CD4-positive, CD25-positive, alpha-beta regulatory T cell (primary cell): Measurements from ENCODE around the gene SERINC4. TPM values are rescaled to one million over a fixed set of nuclear protein-coding genes. Genes with fewer than 3 reads are reported as not detected.

Source experiments
- ATAC-seq, 2 donors: fragments of 150-1000 bp; cut with Tn5 transposase; one replicate each; pipeline ENCODE4 v1.10.0; 2021; ENCODE audit warnings: low read depth in 2 of 2, moderate number of reproducible peaks in 2 of 2, moderate library complexity in 1 of 2
- DNase-seq, 3 donors: peaks; one replicate each; pipeline versions ENCODE4 v3.0.0 to v3.0.0-alpha.2; 2012 to 2022; ENCODE audit warnings: mixed read lengths in 1 of 3
- H3K27ac ChIP-seq: one replicate; pipeline ENCODE4 v1.7.0; 2013; ENCODE audit warnings: mild to moderate bottlenecking, low read length; ENCODE audit not compliant: insufficient read depth, poor library complexity, severe bottlenecking
- H3K27me3 ChIP-seq: one replicate; pipeline ENCODE4 v1.7.0; 2013; ENCODE audit warnings: low read length; ENCODE audit not compliant: control insufficient read depth, insufficient read depth
- H3K36me3 ChIP-seq: one replicate; pipeline ENCODE4 v1.7.0; 2013; ENCODE audit warnings: mild to moderate bottlenecking, low read length, moderate library complexity; ENCODE audit not compliant: control insufficient read depth, insufficient read depth
- H3K4me1 ChIP-seq: 2 replicates; pipeline ENCODE4 v1.7.0; 2013; ENCODE audit warnings: mild to moderate bottlenecking, low read length; ENCODE audit not compliant: insufficient read depth, control insufficient read depth, poor library complexity, severe bottlenecking
- H3K4me3 ChIP-seq: one replicate; pipeline ENCODE4 v1.7.0; 2013; ENCODE audit warnings: low read depth, mild to moderate bottlenecking, low read length, moderate library complexity
- H3K9me3 ChIP-seq, 2 experiments: 1 replicate in 1 of 2; 2 replicates in 1 of 2; pipeline ENCODE4 v1.7.0; 2013; ENCODE audit warnings: low read length in 2 of 2, mild to moderate bottlenecking in 1 of 2, moderate library complexity in 1 of 2; ENCODE audit not compliant: control insufficient read depth in 2 of 2
- H3K27ac Mint-ChIP-seq, 3 donors: one replicate each; pipeline ENCODE4 v1.8.0; 2020 to 2022; ENCODE audit warnings: mild to moderate bottlenecking in 3 of 3, mixed read lengths in 3 of 3, moderate library complexity in 2 of 3
- H3K27me3 Mint-ChIP-seq: one replicate; pipeline ENCODE4 v1.8.0; 2022; ENCODE audit warnings: mild to moderate bottlenecking, mixed read lengths
- H3K36me3 Mint-ChIP-seq: one replicate; pipeline ENCODE4 v1.8.0; 2020; ENCODE audit warnings: mixed read lengths
- H3K4me1 Mint-ChIP-seq, 4 donors: one replicate each; pipeline ENCODE4 v1.8.0; 2020 to 2022; ENCODE audit warnings: mixed read lengths in 4 of 4, mild to moderate bottlenecking in 1 of 4
- H3K4me3 Mint-ChIP-seq, 4 donors: one replicate each; pipeline ENCODE4 v1.8.0; 2020 to 2022; ENCODE audit warnings: mild to moderate bottlenecking in 4 of 4, mixed read lengths in 4 of 4, moderate library complexity in 3 of 4
- H3K9me3 Mint-ChIP-seq, 7 donors: one replicate each; pipeline ENCODE4 v1.8.0; 2020 to 2022; ENCODE audit warnings: mixed read lengths in 7 of 7, mild to moderate bottlenecking in 3 of 7, moderate library complexity in 2 of 7
- polyA plus RNA-seq, 4 donors: library from polyadenylated mRNA; unstranded; fragments of 300-500 nt; fragmentation: Illumina TruSeq; gene quantifications; one replicate each; pipeline ENCODE4 v1.2.3, GENCODE V29; 2021
- total RNA-seq: library from RNA; stranded (reverse); gene quantifications from one replicate; pipeline ENCODE4 v1.2.3, GENCODE V29; 2022

Gene SERINC4
- total and polyA plus RNA-seq, 5 donors from 2014 or later, result 1.2 to 2.8 (median 2.3) TPM; not detected in 1

DNA sequence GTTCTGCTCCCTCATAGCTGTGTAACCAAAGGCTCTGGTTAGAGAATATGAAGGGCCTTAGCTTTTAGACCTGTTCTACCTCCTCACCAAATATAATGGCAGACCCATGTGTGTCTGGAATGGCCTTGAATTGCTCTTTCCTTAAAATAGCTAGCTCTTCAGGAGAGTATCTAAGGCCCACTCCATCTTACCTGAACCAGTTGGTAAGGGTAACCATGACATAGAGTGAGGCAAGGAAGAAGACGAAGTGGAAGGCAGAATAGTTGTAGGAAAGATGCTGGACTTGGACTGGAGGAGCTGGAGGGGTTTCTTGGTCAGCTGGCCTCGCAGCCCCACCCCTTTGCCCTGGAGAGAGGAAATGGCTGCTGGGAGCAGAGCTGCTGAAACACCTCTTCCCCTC lies 4.8 kb downstream of the SERINC4 start:
- Mint-ChIP-seq H3K27me3 (no peaks in the 10 kb centered on the region), H3K4me3 (peak overlapping the region in 3 of 4 donors; percentile 46 to 100 (median 96)), H3K27ac (peak overlapping the region; percentile 58 to 63 (median 63)), H3K36me3 (peaks cover 29% of the 10 kb centered on the region), H3K9me3 (peaks cover 0 to 1% (median 0%) of the 10 kb centered on the region in 7 donors), H3K4me1 (peaks cover 1 to 80% (median 44%) of the 10 kb centered on the region in 4 donors)
- H3K4me3 ChIP-seq, result no peak overlapping the region
- ATAC-seq, result no peak
- H3K36me3 ChIP-seq, result peaks cover 53% of the 10 kb centered on the region
- H3K27me3 ChIP-seq, result no peaks in the 10 kb centered on the region
- peak overlapping the region; percentile 63 for H3K27ac ChIP-seq
- H3K9me3 ChIP-seq, result no peaks in the 10 kb centered on the region
- H3K4me1 ChIP-seq, result peaks cover 45% of the 10 kb centered on the region
- DNase-seq, result no peak

DNA sequence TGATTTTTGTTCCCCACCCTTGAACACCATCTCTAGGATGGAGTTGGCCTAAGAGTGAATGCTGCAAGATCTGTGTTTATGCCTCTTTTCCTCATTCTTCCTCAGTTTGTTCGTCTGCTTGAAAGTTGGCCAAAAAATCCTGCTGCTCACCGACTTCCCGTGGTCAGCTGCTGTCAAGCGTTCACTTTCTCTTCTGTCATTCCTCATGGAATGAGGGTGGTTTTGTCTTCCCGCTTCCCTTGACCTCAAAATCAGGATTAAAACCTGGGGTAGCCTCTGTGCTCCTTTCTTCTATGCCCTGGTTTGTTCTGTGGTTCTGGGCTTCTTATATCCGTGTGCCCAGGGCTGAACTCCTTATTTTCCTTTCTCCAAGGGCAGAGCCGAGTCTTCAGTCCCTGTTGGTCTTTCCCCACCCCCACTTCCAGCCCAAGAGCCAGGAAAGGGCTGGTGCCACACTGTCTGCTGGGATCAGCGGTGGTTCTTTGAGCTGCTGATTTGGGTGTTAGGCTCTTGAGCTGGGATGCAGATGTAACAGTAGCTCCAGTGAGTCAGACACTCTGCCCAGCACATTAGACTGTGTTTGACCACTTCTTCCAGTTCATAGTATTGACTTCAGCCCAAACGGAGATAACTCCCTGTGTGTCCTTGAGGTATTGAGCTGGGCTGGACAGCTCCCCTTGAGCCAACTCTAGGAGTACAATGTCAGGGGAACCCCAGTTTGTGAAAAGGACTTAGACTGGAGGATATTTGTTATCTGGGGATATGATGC lies 5.6 kb downstream of the SERINC4 start:
- Histone ChIP-seq H3K27ac (peak overlapping the region; percentile 63), H3K27me3 (no peaks in the 10 kb centered on the region)

DNA sequence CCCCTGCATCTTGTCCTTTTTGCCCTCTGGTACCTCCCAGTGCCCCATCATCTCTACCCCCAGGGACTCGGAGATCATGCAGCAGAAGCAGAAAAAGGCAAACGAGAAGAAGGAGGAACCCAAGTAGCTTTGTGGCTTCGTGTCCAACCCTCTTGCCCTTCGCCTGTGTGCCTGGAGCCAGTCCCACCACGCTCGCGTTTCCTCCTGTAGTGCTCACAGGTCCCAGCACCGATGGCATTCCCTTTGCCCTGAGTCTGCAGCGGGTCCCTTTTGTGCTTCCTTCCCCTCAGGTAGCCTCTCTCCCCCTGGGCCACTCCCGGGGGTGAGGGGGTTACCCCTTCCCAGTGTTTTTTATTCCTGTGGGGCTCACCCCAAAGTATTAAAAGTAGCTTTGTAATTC lies 6.4 kb downstream of the SERINC4 start:
- H3K27me3 Mint-ChIP-seq, result no peaks in the 10 kb centered on the region
- H3K4me3 ChIP-seq, result peak overlapping the region; percentile 86
- DNase-seq, result no peak
- peak overlapping the region; percentile 96 to 100 (median 97) for H3K4me3 Mint-ChIP-seq
- peak overlapping the region; percentile 96 for H3K27ac ChIP-seq
- H3K9me3 Mint-ChIP-seq, result peaks cover 0 to 1% (median 0%) of the 10 kb centered on the region in 7 donors
- peaks cover 28% of the 10 kb centered on the region for H3K36me3 Mint-ChIP-seq
- no peaks in the 10 kb centered on the region for H3K9me3 ChIP-seq
- ATAC-seq, result no peak
- H3K4me1 ChIP-seq, result peaks cover 37% of the 10 kb centered on the region
- H3K27me3 ChIP-seq, result no peaks in the 10 kb centered on the region
- H3K4me1 Mint-ChIP-seq, result peaks cover 0 to 67% (median 41%) of the 10 kb centered on the region in 4 donors
- peaks cover 42% of the 10 kb centered on the region for H3K36me3 ChIP-seq
- H3K27ac Mint-ChIP-seq, result peak overlapping the region; percentile 96 to 99 (median 98)

More for the DNA sequence above, 5.6 kb downstream of the SERINC4 start:
- DNase-seq (no peak), ATAC-seq (no peak)
- Histone ChIP-seq H3K4me1 (peaks cover 37% of the 10 kb centered on the region), H3K9me3 (no peaks in the 10 kb centered on the region), H3K4me3 (peak overlapping the region; percentile 0), H3K36me3 (peaks cover 49% of the 10 kb centered on the region)
- H3K27me3 Mint-ChIP-seq, result no peaks in the 10 kb centered on the region
- H3K27ac Mint-ChIP-seq, result peak overlapping the region; percentile 96 to 99 (median 98)
- peaks cover 0 to 1% (median 0%) of the 10 kb centered on the region in 7 donors for H3K9me3 Mint-ChIP-seq
- H3K36me3 Mint-ChIP-seq, result peaks cover 28% of the 10 kb centered on the region
- peak overlapping the region; percentile 96 to 100 (median 97) for H3K4me3 Mint-ChIP-seq
- peaks cover 0 to 73% (median 40%) of the 10 kb centered on the region in 4 donors for H3K4me1 Mint-ChIP-seq

DNA sequence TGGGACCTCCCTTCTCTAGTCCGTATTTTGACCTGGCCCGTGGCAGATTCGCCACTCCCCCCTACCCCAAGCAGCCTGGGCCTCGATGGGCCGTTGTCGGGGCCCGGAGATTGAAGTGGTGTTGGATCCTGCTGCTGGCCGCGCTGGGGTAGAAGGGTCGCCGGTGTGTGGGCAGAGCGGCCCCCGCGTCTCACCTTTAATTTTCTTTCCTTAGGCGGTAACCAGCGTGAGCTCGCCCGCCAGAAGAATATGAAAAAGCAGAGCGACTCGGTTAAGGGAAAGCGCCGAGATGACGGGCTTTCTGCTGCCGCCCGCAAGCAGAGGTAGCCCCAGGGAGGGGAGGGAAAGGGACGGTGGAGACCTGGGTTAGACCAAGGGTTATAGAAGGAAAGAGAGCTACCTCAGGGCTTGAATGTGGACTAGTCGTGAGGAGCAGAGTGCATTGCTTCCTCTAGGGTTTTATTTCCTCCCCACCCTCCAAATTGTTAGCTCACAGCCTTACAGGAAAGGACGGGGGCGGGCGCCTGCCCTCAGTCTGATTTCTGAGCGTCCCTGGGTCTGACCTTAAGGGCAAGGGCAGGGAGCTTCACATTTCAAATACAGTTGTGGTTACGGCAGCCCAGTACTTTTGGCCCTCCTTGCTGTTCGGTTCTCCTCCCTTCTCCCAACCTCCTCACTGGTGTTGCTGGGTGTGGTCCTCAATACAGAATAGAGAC lies 7.1 kb downstream of the SERINC4 start:
- DNase-seq (peak in 2 of 3 donors; percentile 29 to 69), ATAC-seq (no peak)
- Histone ChIP-seq H3K4me1 (peaks cover 37% of the 10 kb centered on the region), H3K4me3 (peak overlapping the region; percentile 86), H3K36me3 (peaks cover 37% of the 10 kb centered on the region), H3K9me3 (no peaks in the 10 kb centered on the region), H3K27ac (peak overlapping the region; percentile 96), H3K27me3 (no peaks in the 10 kb centered on the region)
- H3K4me1 Mint-ChIP-seq, result peaks cover 0 to 60% (median 36%) of the 10 kb centered on the region in 4 donors
- peaks cover 0 to 1% (median 0%) of the 10 kb centered on the region in 7 donors for H3K9me3 Mint-ChIP-seq
- peaks cover 25% of the 10 kb centered on the region for H3K36me3 Mint-ChIP-seq
- no peaks in the 10 kb centered on the region for H3K27me3 Mint-ChIP-seq
- peak overlapping the region; percentile 96 to 100 (median 97) for H3K4me3 Mint-ChIP-seq
- H3K27ac Mint-ChIP-seq, result peak overlapping the region; percentile 76 to 99 (median 98)

DNA sequence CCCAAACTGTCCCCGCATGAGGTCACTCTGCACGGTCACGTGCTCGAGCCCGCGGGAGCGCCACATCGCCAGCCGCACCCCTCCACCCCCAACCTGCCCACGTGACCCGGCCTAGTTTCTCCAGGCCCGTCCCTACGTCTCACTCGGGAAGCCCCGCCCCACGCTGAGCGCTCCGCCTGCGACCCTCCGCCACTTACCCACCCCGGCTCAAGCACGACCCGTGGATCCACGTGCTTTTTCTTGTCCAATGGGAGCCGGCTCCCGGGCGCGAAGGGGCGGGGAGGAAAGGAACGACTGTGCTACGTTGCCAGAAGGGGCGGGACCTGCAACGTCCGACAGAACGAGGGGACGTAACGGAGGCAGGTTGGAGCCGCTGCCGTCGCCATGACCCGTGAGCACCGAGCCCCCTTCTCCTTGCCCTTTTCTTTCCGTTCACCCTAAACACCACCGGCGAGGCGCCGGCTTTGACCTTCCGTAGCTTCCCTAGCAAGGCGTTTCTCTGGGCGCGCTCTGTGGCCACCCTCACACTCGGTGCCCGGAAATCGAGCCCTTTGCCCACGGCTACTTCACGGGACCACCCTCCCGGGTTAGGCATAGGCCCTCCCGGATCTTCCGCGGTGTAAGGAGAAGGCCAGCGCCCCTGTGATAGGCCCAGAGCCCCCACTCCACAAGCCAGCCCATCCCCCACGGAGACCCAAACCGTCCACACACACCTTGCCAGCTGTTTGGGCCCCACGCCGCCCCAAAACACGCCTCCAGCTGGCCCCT lies 7.8 kb downstream of the SERINC4 start, which contains the start of gene SERF2:
Gene SERF2 (plus strand): TSS at position 328 of the 768 bp plus-strand sequence. CDS start 57 bp downstream, at position 385.
- DNase-seq (peak; percentile 97 to 100 (median 100)), ATAC-seq (peak; percentile 96 to 97)
- Histone ChIP-seq H3K4me3 (peak within 1 kb of the TSS; percentile 86), H3K9me3 (no peaks in the 10 kb centered on the region), H3K27me3 (no peaks in the 10 kb centered on the region), H3K27ac (peak within 1 kb of the TSS; percentile 96), H3K36me3 (peaks cover 37% of the 10 kb centered on the region), H3K4me1 (peaks cover 37% of the 10 kb centered on the region)
- Mint-ChIP-seq H3K36me3 (peaks cover 25% of the 10 kb centered on the region), H3K9me3 (peaks cover 0 to 1% (median 0%) of the 10 kb centered on the region in 7 donors), H3K27me3 (no peaks in the 10 kb centered on the region), H3K27ac (peak within 1 kb of the TSS; percentile 86 to 99 (median 98)), H3K4me1 (peaks cover 0 to 57% (median 36%) of the 10 kb centered on the region in 4 donors), H3K4me3 (peak within 1 kb of the TSS; percentile 96 to 100 (median 97))

DNA sequence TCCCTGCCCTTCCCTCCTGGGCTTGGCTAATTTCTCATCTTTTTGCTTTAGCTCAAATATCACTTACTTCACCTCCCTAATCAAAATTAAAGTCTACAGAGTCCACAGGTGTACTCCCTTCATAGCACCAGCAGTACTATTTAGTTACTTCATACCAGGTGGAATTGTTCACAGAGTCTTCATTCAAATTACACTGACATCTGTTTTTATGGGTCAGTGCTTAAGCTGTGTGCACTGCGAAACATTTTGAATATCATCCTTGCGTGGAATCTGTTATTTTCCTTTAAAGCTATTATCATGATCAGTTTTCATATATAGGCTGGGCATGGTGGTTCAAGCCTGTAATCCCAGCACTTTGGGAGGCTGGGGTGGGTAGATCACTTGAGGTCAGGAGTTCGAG lies 10.6 kb downstream of the SERINC4 start:
- Histone ChIP-seq H3K4me3 (no peak overlapping the region), H3K9me3 (no peaks in the 10 kb centered on the region), H3K36me3 (peaks cover 12% of the 10 kb centered on the region), H3K4me1 (peaks cover 23% of the 10 kb centered on the region), H3K27me3 (no peaks in the 10 kb centered on the region), H3K27ac (no peak overlapping the region)
- ATAC-seq, result no peak
- DNase-seq, result no peak
- no peak overlapping the region for H3K27ac Mint-ChIP-seq
- H3K36me3 Mint-ChIP-seq, result peaks cover 11% of the 10 kb centered on the region
- H3K9me3 Mint-ChIP-seq, result peaks cover 0 to 4% (median 0%) of the 10 kb centered on the region in 7 donors
- peak overlapping the region in 2 of 4 donors; percentile 4 to 61 for H3K4me3 Mint-ChIP-seq
- no peaks in the 10 kb centered on the region for H3K27me3 Mint-ChIP-seq
- H3K4me1 Mint-ChIP-seq, result peaks cover 0 to 30% (median 17%) of the 10 kb centered on the region in 4 donors

DNA sequence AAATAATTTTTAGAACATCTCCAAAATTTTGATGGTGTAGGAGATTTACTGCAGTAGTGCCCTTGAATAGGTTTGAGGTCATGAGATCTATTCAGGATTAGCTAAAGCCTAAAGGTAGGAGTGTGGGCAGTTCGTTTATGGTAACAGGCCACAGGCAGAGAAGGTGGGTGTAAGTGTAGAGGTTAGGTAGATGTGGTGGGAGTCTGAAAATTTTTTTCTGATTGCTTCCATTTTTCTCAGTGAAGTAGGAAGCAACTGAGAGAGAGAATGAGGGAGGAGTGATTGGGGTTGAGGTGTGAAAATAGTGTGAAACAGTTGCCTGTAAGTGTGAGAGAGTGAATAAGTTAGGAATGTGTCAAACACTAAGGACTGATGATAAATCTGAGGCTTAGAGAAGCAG lies 21.0 kb downstream of the SERINC4 start:
- H3K27ac ChIP-seq, result no peak overlapping the region
- Mint-ChIP-seq H3K36me3 (no peaks in the 10 kb centered on the region), H3K27ac (no peak overlapping the region), H3K4me3 (peak overlapping the region in 3 of 4 donors; percentile 25 to 71 (median 34)), H3K27me3 (peaks cover 39% of the 10 kb centered on the region), H3K4me1 (peaks cover 0 to 22% (median 7%) of the 10 kb centered on the region in 4 donors), H3K9me3 (peaks cover 0 to 3% (median 0%) of the 10 kb centered on the region in 7 donors)
- peaks cover 15% of the 10 kb centered on the region for H3K4me1 ChIP-seq
- DNase-seq (no peak), ATAC-seq (no peak)
- no peak overlapping the region for H3K4me3 ChIP-seq
- H3K9me3 ChIP-seq, result no peaks in the 10 kb centered on the region
- H3K36me3 ChIP-seq, result no peaks in the 10 kb centered on the region
- H3K27me3 ChIP-seq, result no peaks in the 10 kb centered on the region
